Stomach (tissue), 4 donors: ENCODE measurements around the gene CLEC18C.

Experiments
- CTCF ChIP-seq, 7 experiments: fragments of 450-650 bp in 4 of 7; fragments of 200-600 bp in 3 of 7; sonication (generic) in 3 of 7; IDR thresholded peaks; one replicate each; pipeline ENCODE4 v1.5.1; 2016 to 2019; ENCODE audit warnings: antibody characterized with exemption in 7 of 7, control low read depth in 2 of 7, mild to moderate bottlenecking in 1 of 7
- EP300 ChIP-seq: sonication (generic); formaldehyde crosslinking; IDR thresholded peaks from one replicate; pipeline ENCODE4 v1.6.1; 2017; ENCODE audit warnings: antibody characterized with exemption
- POLR2A ChIP-seq, 4 donors: fragments of 450-650 bp; IDR thresholded peaks; one replicate each; pipeline ENCODE4 v1.6.1; 2016; ENCODE audit warnings: antibody characterized with exemption in 4 of 4, control low read depth in 2 of 4, mild to moderate bottlenecking in 1 of 4, moderate library complexity in 1 of 4

GRCh38 chr16:70152578-70153302, 20.8 kb upstream of the CLEC18C start:
- TF ChIP-seq CTCF (IDR thresholded peaks at IDR 0.05) (no peak), EP300 (no peak), POLR2A (IDR thresholded peaks at IDR 0.05) (no peak)
